Gastroesophageal sphincter (tissue), 3 donors: ENCODE results near the gene C1orf115.

Experiments used
- CTCF ChIP-seq, 4 experiments: fragments of 200-600 bp in 2 of 4; fragments of 450-650 bp in 2 of 4; sonication (generic) in 1 of 4; IDR thresholded peaks; one replicate each; pipeline ENCODE4 v1.5.1; 2017 to 2019; ENCODE audit warnings: antibody characterized with exemption in 4 of 4, mild to moderate bottlenecking in 2 of 4, moderate library complexity in 2 of 4
- POLR2A ChIP-seq, 2 donors: fragments of 450-650 bp; IDR thresholded peaks; one replicate each; pipeline ENCODE4 v1.6.1; 2017; ENCODE audit warnings: antibody characterized with exemption in 2 of 2, mild to moderate bottlenecking in 2 of 2, moderate library complexity in 1 of 2
- POLR2AphosphoS5 ChIP-seq: sonication (generic); formaldehyde crosslinking; IDR thresholded peaks from one replicate; pipeline ENCODE4 v1.6.1; 2017; ENCODE audit warnings: antibody characterized with exemption

DNA sequence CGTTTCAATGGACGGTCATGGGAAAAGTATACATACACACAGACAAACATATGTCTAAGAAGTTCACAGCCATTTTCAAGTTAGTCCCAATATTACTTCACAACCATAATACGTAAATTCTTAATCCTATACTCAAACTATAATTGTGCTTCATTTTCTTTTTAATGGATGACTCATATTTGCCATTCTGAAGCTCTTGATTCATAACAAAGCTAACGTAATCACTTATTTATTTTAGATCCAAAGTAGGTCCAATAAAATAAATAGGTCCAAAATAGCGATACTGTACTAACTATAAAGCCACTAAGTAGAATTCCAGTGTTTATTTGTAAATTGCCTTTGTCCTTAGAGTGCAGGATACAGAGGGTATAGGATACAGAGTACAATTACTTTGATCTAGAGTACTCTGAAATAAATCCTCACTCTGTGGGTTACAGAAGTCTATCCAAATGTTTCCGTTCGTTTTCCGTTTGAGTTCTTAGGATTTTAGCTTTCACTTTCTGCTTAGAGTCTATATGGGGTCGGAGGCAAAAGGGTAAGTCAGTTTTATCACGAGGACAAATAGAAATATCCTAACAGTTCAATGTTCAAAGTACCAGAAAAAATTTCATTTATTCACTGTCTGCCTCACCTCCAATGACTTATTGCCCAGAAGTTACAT, 8.8 kb upstream of the C1orf115 start:
- TF ChIP-seq CTCF (IDR thresholded peaks at IDR 0.05) (no peak), POLR2AphosphoS5 (no peak), POLR2A (IDR thresholded peaks at IDR 0.05) (no peak)
